Measurements from ENCODE around the gene FBXL16. TPM values are rescaled to one million over a fixed set of nuclear protein-coding genes. Genes with fewer than 3 reads are reported as not detected.

The FBXL16 gene
- total and polyA plus RNA-seq, 2 of the 13 experiments (the other 11 are each of a cell fraction or from before 2014, with no cell fraction given): 0.22 to 2.0 TPM

DNA sequence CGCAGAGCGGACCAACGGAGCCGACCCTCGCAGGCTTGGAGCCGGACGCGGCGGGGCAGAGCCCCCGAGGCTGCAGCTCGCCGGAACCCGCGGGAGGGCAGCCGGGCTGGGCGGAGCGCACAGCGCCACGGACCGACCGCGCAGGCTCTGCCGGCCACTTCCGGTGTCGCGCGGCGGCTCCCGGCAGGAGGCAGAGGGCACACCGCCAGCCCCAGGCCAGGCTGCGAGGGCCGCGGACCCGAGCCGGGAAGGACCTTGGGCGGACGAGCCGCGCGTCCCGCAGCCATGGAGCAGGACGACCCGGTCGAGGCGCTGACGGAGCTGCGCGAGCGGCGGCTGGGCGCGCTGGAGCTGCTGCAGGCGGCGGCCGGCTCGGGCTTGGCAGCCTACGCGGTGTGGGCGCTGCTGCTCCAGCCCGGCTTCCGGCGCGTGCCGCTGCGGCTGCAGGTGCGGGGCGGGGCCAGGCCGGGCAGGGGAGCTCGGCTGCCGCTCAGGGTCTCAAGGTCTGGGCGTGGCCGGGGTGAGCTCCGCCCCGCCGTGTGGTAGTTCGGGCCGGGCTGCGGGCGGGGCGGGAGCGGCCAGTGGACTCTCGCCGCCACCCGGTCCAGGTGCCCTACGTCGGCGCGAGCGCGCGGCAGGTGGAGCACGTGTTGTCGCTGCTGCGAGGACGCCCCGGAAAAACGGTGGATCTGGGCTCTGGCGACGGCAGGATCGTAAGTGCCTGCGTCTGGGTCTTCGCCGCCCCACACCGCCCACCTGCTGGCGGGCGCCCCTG is 15.6 kb upstream of the FBXL16 start, which contains the start of gene ANTKMT (continued):
- TF ChIP-seq, protein P1, sequence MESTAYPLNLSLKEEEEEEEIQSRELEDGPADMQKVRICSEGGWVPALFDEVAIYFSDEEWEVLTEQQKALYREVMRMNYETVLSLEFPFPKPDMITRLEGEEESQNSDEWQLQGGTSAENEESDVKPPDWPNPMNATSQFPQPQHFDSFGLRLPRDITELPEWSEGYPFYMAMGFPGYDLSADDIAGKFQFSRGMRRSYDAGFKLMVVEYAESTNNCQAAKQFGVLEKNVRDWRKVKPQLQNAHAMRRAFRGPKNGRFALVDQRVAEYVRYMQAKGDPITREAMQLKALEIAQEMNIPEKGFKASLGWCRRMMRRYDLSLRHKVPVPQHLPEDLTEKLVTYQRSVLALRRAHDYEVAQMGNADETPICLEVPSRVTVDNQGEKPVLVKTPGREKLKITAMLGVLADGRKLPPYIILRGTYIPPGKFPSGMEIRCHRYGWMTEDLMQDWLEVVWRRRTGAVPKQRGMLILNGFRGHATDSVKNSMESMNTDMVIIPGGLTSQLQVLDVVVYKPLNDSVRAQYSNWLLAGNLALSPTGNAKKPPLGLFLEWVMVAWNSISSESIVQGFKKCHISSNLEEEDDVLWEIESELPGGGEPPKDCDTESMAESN (CRISPR knock-in tag; conservative IDR thresholded peaks at IDR 0.05): peak; percentile 57; the same call in 1 of the 2 replicates
- TF ChIP-seq, protein P2, sequence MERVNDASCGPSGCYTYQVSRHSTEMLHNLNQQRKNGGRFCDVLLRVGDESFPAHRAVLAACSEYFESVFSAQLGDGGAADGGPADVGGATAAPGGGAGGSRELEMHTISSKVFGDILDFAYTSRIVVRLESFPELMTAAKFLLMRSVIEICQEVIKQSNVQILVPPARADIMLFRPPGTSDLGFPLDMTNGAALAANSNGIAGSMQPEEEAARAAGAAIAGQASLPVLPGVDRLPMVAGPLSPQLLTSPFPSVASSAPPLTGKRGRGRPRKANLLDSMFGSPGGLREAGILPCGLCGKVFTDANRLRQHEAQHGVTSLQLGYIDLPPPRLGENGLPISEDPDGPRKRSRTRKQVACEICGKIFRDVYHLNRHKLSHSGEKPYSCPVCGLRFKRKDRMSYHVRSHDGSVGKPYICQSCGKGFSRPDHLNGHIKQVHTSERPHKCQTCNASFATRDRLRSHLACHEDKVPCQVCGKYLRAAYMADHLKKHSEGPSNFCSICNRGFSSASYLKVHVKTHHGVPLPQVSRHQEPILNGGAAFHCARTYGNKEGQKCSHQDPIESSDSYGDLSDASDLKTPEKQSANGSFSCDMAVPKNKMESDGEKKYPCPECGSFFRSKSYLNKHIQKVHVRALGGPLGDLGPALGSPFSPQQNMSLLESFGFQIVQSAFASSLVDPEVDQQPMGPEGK (CRISPR knock-in tag; IDR thresholded peaks at IDR 0.05): no peak; the same call in none of the 2 replicates
- TF ChIP-seq TCF12 (IDR thresholded peaks at IDR 0.05) (no peak), TCF12 (CRISPR knock-in tag; IDR thresholded peaks at IDR 0.05) (0 out of 2 replicates have a peak, but pooled peaks have one; percentile 7), ZSCAN20 (CRISPR knock-in tag; IDR thresholded peaks at IDR 0.05; ENCODE audit: borderline replicate concordance) (no peak), ZNF788 (CRISPR knock-in tag; IDR thresholded peaks at IDR 0.05; ENCODE audit: borderline replicate concordance) (0 out of 2 replicates have a peak, but pooled peaks have one; percentile 47), ZNF562 (CRISPR knock-in tag; IDR thresholded peaks at IDR 0.05; ENCODE audit: borderline replicate concordance) (no peak), ZNF350 (CRISPR knock-in tag; IDR thresholded peaks at IDR 0.05; ENCODE audit: borderline replicate concordance, low read depth) (no peak), NFKBIZ (CRISPR knock-in tag; IDR thresholded peaks at IDR 0.05) (no peak), ATF1 (CRISPR knock-in tag; IDR thresholded peaks at IDR 0.05) (no peak), NFIB (CRISPR knock-in tag; IDR thresholded peaks at IDR 0.05; ENCODE audit: borderline replicate concordance) (no peak), TCF7L2 (IDR thresholded peaks at IDR 0.05; ENCODE audit: low read depth, low read length) (no peak)
- TF ChIP-seq, protein P3, sequence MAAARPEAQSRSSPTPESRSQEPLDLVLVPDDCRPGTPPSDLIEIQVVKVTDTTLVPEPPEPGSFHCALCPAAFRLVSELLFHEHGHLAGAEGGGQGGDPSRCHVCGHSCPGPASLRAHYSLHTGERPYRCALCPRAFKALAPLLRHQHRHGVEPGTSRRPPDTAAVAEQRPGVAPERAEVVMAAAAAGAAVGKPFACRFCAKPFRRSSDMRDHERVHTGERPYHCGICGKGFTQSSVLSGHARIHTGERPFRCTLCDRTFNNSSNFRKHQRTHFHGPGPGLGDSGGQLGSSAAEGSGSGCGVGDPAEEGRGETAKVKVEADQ (CRISPR knock-in tag; IDR thresholded peaks at IDR 0.05; ENCODE audit: borderline replicate concordance): peak; percentile 89
- TF ChIP-seq, protein P4, sequence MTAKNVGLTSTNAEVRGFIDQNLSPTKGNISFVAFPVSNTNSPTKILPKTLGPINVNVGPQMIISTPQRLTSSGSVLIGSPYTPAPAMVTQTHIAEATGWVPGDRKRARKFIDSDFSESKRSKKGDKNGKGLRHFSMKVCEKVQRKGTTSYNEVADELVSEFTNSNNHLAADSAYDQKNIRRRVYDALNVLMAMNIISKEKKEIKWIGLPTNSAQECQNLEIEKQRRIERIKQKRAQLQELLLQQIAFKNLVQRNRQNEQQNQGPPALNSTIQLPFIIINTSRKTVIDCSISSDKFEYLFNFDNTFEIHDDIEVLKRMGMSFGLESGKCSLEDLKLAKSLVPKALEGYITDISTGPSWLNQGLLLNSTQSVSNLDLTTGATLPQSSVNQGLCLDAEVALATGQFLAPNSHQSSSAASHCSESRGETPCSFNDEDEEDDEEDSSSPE (CRISPR knock-in tag; IDR thresholded peaks at IDR 0.05): peak; percentile 63; the same call in 1 of the 2 replicates
- TF ChIP-seq, protein P5, sequence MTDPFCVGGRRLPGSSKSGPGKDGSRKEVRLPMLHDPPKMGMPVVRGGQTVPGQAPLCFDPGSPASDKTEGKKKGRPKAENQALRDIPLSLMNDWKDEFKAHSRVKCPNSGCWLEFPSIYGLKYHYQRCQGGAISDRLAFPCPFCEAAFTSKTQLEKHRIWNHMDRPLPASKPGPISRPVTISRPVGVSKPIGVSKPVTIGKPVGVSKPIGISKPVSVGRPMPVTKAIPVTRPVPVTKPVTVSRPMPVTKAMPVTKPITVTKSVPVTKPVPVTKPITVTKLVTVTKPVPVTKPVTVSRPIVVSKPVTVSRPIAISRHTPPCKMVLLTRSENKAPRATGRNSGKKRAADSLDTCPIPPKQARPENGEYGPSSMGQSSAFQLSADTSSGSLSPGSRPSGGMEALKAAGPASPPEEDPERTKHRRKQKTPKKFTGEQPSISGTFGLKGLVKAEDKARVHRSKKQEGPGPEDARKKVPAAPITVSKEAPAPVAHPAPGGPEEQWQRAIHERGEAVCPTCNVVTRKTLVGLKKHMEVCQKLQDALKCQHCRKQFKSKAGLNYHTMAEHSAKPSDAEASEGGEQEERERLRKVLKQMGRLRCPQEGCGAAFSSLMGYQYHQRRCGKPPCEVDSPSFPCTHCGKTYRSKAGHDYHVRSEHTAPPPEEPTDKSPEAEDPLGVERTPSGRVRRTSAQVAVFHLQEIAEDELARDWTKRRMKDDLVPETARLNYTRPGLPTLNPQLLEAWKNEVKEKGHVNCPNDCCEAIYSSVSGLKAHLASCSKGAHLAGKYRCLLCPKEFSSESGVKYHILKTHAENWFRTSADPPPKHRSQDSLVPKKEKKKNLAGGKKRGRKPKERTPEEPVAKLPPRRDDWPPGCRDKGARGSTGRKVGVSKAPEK (CRISPR knock-in tag; IDR thresholded peaks at IDR 0.05; ENCODE audit: borderline replicate concordance): no peak
- TF ChIP-seq, protein P6, sequence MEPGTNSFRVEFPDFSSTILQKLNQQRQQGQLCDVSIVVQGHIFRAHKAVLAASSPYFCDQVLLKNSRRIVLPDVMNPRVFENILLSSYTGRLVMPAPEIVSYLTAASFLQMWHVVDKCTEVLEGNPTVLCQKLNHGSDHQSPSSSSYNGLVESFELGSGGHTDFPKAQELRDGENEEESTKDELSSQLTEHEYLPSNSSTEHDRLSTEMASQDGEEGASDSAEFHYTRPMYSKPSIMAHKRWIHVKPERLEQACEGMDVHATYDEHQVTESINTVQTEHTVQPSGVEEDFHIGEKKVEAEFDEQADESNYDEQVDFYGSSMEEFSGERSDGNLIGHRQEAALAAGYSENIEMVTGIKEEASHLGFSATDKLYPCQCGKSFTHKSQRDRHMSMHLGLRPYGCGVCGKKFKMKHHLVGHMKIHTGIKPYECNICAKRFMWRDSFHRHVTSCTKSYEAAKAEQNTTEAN (CRISPR knock-in tag; conservative IDR thresholded peaks at IDR 0.05): peak; percentile 43; the same call in 1 of the 2 replicates
